Stimulated activated CD4-positive, alpha-beta T cell treated with anti-CD3 and anti-CD28 coated beads, Interleukin-4, amount 100 ng/mL, for 48 hours (primary cell): Measurements from ENCODE around the gene CAMTA2.
"Not testable (repeated sequence)": the region's sequence is repeated elsewhere in the genome, so short reads cannot be mapped to it uniquely, and the experiment has no call there.

ENCODE experiments used
- DNase-seq, 2 donors: peaks; one replicate each; pipeline ENCODE4 v3.0.0-alpha.2; 2020; ENCODE audit warnings: low read depth in 2 of 2

Gene CAMTA2

DNA sequence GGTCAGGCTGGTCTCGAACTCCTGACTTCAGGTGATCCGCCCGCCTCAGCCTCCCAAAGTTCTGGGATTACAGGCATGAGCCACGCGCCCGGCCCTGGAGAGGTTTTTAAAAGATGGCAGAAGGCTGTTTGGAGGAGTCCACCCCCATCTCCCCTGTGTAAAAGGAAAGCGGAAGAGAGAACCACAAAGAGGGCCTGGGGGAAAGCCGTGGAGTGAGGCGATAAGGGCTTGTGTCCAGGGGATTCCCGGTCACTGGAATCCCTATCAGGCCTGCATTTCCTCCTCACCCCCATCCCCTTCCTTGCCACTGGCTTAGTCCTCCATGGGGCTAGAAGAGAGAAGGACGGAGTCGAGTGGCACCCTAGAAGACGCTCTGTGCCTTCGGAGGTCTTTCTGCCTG is 55.5 kb downstream of the CAMTA2 start, which contains the start of gene GP1BA:
Gene GP1BA, plus strand, starts transcription at position 315 of the 400 bp plus-strand sequence. CDS start 328 bp downstream, outside the sequence.
- DNase-seq = no peak

- DNase-seq = no peak
Observed at GRCh38 chr17:4928881-4929280, 58.6 kb downstream of the CAMTA2 start.

- not testable (repeated sequence) for DNase-seq
Observed at GRCh38 chr17:4926577-4927335, 60.7 kb downstream of the CAMTA2 start.

DNA sequence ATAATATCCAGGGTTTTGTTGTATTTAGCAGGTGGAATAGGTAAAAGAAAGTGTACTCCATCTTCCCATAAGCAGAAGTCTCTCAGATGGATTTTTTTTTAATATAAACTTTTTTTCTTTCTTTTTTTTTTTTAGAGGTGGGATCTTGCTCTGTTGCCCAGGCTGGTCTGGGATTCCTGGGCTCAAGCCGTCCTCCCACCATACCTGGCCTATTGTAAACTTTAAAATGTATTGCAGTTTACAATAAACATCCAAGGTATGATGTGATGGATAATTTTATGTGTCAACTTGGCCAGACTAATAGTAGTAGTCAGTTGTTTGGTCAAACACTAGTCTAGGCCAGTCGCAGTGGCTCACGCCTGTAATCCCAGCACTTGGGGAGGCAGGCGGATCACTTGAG is 66.2 kb downstream of the CAMTA2 start:
- DNase-seq = no peak

DNA sequence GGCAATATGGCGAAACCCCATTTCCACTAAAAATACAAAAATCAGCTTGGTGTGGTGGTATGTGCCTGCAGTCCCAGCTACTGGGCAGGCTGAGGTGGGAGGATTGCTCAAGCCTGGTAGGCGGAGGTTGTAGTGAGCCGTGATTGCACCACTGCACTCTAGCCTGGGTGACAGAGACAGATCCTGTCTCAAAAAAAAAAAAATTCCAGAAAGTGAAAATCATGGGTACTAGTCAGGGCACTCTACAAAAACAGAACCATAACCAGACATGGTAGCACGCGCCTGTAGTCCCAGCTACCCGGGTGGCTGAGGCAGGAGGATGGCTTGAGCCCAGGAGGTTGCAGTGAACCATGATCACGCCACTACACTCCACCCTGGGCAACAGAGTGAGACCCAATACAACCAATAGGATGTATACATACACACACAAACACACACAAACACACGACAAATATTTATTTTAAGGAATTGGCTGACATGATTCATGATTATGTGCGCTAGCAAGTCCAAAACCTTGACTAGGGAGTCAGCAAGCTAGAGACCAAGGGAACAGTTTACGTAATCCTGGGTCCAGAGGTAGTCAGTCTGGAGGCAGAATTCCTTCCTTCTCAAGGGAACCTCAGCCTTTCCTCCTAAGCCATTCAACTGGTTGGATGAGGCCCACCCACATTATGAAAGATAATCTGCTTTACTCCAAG is 67.0 kb downstream of the CAMTA2 start:
- DNase-seq = no peak

DNA sequence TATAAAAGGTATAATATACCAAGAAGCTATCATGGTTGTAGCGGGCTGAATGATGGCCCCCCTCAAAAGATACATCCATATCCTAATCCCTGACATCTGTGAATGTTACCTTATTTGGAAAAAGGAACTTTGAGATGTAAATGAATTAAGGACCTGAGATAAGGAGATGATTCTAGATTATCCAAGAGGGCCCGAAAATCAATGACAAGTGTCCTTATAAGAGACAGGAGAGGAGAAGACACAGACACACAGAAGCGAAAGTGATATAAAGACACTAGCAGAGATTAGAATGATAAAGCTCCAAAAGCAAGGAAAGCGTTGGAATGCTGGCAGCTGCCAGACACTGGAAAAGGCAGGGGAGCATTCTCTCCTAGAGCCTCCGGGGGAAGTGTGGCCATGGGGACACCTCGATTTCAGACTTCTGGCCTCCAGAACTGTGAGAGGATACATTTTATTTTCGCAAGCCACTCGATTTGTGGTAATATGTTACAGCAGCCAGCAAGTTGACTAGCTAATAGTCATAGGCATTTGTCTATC is 67.9 kb downstream of the CAMTA2 start:
- DNase-seq = no peak
